Inferior parietal cortex (tissue), 1 donor: ENCODE data around the gene CTR9.

Source experiments
- DNase-seq: peaks from one replicate; pipeline ENCODE4 v3.0.0-alpha.2; 2016; ENCODE audit errors: extremely low spot score

CTR9 gene

DNA sequence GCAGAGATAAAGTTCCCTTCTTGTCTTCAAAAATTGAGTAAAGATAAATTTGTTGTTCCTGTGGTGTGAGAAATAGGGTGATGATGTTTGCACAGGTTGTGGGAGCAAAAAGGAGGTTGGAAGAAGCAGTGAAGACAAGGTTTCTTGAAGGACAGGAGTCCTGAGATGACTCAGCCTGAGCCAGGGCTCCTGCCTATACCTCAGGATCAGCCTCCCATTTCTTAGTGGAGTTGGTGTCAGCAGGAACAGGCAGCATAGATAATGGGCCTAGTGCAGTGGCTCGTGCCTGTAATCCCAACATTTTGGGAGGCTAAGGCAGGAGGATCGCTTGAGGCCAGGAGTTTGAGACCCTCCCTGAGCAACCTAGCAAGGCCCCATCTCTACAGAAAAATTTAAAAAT is 29.0 kb downstream of the CTR9 start:
- no peak for DNase-seq

DNA sequence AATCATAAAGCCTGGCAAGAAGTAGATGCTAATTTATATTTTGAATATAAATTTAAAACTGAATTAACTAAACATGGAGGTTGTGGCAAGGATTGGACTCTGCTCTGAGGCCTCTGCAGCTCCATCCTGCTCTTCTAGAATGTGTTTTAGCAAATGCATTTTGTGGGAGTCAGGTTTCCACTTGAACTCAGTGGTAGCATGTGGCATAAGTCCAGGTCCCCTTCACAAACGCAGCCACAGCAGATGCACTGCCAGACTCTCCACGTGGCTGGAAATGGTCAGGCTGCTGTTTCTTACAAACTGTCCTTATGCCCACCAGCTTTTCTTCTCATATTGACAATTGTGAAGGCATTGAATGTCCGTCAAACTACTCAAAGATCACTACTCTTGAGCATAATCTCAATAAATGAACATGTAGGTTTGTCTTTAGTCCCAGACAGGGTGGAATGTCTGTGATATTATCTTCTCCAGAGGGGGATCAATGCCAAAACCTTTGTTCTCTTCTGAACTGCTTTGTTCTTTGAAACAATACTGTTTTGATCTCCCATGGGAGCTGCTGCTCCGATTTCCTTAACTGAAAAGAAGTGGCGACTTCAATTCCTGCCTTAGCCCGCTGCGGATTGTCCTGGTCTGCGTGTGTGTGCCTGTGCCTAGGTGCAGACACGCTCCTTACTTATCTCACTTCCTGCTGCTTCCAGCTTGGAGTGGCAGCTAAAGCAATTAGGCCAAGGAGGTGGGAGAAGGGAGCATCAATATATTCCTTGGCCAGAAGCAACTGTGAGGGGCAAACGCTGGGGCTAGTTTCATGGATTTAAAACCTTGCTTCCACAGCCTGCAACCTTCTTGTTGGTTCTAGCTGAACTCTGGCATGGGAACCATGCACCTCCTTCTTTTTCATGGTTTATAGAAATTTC is 33.4 kb downstream of the CTR9 start:
- no peak for DNase-seq

DNA sequence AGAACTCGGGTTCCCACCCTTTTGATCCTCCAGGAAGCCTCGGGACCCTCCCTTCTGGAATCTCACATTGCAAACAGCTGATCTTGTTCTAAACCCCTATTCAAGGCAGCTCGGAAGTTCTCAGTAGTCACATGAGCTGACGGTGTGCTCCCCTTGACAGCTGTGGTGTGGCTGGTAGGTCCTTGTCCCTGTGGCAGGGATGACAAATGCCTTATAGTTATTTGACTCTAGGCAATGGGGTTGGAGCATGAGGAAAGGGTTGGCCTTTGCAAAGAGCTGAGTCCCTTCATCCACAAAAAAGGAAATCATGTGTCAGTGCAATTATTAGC is 34.1 kb downstream of the CTR9 start:
- DNase-seq: no peak

DNA sequence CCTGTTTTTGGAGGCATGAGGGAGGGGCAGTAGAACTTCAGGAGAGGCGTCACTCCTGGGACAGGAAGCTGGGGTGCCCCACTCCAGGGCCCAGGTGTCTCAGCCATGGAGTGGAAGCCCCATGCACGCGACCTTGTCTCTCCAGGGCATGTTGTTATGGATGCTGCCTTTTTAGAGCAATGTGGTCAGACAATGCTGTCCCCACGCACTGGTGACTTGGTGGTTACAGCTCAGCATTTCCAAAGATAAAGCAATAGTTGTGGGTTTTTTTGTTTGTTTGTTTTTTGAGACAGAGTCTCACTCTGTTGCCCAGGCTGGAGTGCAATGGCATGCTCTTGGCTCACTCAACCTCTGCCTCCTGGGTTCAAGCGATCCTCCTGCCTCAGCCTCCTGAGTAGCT is 35.4 kb downstream of the CTR9 start:
- DNase-seq: no peak

DNA sequence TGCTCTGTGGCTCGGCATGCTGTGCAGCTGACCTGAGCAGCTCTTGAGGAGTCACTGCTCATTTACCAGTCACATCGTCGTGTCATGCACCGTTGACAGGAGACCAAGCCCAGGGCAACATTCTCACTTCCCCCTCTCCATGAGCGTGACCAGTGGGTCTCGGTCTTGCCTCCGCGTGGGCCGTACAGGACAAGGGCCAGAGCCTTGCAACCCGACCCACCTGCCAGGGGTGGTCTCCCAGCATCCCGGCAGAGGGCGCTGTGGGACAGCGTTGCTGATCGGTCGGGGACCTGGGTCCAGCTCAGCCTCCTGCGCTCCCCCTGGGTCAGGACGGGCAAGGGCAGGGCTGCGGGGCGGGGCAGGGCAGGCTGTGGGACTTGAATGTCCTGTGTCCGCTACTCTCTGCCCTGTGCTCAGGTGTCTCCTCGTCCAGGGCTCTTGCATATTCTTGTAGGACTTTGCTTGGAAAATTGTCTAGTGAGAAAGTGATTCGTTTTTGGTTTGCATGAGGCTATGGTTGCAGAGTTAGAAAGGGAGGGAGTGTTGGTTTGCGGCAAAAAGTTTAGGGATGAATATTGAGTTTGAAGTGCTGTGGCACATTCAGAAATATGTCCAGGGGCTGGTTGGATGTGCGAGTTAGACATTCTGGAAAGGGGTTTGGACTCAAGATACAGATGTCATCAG is 41.5 kb downstream of the CTR9 start:
- DNase-seq: peak; percentile 73

DNA sequence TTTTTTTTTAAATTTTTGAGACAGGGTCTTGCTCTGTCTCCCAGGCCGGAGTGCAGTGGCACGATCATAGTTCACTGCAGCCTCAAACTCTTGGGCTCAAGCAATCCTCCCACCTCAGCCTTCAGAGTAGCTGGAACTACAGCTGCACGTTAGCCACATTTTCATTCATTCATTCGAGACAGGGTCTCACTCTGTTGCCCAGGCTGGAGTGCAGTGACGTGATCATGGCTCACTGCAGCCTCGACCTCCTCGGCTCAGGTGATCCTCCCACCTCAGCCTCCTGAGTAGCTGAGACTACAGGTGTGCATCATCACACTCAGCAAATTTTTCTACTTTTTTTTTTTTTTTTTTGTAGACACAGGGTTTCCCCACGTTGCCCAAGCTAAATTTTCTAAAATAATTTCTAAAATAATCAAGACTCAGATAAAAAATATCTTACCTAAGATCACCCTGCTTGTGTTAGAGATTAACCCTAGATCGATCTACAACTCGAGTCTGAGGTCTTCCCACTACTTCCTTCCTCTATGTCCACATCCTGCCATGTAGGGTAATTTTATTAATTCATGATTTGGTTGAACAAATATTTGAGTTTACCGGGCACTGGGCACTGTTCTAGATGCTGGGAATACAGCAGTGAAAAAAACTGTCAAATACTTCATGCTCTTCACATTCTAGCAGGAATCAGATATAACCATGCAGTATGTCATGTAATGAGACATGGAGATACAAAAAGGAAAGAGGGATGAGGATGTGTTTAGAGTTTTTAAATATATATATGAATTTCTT is 42.6 kb downstream of the CTR9 start:
- no peak for DNase-seq

DNA sequence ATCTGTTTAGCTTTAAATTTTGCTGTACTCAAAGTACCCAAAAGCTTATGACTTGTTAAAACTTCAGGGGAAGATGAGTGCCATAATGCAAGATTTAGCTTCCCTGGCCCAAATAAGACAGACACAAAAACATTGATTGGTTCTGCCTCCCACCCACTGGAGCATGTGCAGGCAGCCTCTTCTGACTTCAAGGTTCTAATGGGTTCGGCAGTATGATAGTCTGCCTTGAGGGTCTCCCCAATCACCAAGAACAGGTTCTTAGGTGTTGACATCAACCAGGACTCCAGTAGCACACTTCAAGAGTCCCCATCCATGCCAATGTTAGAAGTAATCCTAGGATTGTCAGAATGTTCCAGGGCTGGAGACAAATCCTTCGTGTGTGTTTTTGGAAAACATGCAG is 45.1 kb downstream of the CTR9 start:
- DNase-seq: no peak

DNA sequence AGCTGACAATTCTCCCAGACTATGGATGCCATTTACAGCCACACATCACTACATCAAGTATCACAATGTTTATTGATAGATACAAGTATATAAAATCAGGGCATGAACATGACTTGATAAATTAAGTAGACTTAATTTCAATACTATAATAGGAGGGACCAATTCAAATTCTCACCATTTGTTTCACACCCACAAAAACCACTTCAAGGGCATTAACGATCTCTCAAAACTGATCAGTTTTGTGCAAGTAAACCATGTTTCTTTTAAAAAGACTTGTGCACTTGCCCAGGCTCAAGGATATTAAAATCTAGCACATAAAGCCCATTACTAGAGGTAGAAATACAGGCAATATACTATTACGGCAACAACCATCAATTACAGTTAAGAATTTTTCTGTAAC is 46.0 kb downstream of the CTR9 start:
- DNase-seq: no peak

DNA sequence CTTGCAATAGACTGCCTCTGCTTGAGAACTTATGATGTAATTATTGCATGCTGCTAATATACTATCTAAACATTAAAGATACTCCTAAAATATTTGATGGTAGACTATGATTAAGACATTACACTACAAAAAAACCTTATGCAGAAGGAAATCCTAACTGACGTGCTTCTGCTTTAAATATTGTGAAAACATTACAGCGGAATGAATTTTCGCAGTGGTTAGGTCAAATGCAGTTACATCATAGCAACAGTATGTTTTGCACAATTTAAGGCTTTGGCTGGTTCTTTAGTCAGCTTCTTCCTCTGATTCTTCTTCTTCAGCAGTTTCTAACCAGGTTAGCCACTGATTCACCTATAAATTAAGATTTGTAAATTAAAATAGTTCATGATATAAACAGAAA is 46.5 kb downstream of the CTR9 start:
- DNase-seq: no peak

DNA sequence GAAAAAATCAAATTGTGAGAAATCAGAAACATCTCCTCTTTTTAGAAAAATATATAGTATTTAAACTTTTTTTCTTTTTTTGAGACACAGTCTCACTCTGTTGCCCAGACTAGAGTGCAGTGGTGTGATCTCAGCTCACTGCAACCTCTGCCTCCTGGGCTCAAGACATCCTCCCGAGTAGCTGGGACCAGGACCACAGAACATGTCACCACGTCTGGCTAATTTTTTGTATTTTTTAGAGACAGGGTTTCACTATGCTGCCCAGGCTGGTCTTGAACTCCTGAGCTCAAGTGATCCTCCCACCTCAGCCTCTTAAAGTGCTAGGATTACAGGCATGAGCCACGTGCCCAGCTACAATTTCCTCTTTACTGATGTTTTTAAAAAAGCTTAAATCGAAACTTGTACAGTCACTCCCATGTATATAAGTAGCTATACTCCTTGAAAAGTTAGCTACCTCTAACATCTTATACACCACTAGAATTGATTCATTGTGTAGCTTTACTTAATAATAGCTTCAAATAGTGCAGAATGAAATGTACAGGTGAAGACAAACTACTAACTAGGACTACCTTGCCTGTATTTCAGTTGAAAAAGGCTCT is 47.4 kb downstream of the CTR9 start:
- no peak for DNase-seq

DNA sequence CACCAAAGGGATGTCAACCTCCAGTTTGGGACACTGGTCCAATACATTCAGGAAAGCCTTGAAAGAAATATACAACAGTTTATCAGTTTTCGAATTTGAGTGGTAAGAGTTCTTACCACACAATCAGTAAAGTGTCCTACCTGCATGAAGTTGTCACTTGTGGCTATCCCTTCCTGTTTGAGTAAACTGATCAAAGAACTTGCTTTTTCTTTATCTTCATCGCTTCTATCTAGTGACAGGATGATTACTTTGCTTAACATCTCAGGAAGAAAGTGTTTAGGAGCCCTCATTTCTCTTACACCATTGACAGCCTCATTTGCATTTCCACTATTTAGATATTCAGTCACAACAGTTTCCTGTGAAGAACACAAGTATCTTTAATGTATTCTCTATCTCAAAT is 49.2 kb downstream of the CTR9 start:
- no peak for DNase-seq

DNA sequence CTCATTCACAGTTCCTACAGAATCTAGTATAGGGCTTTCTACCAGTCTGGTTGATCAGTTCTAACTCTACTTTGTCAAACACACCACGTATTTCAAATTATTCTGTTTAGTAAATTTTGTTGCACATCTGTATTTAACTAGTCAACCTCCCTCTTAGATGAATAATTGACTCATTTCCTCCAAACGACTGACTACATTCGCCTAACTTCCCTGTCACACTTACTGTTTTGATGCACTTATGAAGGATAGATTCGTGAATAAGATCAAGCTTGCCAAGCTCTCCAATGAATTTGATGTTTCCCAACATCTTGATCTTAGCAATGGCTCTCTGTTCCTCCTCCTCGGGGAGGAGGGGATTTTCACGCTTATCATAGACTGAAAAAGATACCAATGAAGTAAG is 52.6 kb downstream of the CTR9 start:
- no peak for DNase-seq

DNA sequence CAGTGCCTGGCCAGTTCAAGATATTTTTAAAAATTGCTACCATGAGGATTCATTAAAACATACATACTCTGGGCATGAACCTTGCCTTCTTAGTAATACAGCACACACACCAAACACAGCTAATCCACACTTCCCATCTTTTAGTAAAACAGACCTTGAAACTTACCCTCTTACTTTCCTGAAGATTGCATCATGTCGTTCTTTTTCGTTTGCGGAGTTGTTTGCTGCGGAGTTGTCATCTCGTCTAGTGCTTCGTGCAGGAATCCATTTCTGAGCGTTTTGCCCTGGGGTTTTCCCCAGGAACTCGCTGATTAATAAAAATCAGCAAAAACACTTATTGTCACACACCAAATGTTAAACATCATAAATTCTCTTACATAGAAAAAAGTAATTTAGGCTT is 54.7 kb downstream of the CTR9 start:
- DNase-seq: no peak

DNA sequence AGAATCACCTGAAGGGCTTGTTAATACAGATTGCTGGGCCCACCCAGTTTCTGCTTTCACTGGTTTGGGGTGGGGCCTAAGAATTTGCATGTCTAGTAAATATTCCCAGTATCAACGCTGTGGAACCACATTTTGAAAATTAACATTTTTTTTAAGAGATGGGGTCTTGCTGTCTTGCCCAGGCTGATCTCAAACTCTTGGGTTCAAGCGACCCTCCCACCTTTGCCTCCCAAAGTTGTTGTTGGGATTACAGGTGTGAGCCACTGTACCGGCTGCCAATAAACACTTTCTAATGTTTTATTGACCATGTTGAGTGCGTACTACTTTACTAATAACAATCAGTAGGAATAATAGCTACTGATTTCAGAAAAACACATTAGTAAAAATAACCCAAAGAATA is 55.2 kb downstream of the CTR9 start:
- DNase-seq: no peak

DNA sequence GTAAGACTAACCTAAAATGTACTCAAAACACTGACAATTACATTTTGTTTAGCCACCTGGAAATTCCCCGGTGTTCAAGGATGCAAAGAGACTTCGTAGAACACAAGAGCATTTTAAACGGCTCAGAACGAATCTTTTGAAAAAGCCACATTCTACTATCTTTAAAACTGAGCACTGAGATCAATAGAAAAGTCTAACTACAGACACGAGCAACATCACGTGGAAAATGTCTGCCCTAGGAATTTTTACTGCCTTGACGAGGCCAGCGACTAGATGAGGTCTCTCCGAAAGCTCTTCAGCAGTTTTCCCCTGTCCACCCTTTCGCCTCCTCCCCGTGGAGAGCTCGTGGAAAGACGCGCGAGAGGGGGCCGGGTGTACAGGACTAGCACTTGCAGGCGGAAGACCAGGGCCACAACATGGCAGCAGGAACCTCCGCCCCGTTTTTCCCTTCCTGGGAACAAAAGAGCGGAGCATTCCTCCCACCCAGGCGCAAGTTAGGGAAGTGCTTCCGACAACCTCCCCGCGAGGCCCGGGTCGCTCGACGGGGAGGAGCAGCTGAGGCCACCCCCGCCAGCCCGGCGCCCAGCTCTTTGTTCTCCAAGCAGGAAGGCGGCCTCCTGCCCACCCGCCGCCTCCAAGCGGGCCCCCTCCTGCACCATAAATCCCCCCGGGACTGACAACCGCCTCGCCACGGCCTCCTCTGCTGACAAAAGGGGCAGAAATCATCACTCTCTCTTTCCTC is 56.6 kb downstream of the CTR9 start:
- DNase-seq: peak; percentile 39

DNA sequence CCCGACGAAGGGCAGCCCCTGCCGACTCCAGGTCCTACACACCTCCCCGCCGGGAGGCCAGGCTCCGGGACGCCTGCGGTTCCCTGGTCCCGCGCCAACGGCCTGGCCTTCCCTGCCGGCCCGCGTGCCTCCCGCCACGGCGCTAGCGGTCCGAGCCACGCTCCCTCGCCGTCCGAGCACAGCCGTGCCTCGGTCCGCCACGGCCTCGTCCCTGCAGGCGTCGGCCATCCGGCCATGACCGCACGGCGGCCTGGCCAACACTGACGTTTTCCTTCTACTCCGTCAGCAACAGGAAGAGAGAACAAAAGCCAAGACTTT is 57.1 kb downstream of the CTR9 start:
- no peak for DNase-seq

DNA sequence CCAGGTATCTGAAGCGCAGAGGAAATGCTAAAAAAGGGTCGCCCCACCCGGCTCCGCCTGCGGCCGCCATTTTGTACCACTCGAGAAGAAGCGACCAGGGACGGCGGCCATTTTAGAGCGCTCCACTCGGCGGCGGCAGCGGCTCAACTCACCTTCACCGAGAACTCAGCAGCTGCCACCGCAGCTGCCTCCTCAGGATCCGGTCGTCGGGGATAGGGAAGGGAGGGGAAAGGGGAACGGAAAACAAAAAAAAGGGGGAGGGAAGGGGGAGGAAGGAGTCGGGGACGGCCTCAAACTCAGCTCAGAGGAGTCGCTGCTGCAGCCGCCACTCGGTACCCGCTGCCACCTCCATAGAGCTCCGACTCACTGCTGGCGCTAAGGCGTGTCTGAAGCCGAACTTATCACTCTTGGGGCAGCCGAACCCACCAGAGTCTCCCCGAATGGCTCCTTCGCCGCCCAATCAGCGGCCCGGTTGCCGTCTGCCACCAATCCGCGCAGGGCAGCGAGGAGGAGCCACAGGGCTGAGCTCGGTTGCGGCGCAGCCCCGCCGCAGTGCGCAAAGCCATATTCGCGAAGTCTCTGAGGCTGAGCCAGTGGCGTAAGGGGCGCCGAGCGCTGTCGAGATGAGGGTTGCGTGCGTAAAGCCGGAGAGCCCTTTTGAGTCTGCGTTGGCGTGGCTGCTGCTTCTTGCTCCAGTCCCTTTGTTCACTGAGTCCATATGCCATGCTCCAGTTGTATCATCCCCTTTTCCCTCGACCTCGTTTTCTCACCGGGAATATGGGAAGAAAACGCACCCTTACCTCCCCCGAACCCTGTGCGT is 57.7 kb downstream of the CTR9 start, which contains the start of gene EIF4G2:
Gene EIF4G2 (minus strand): TSS at position 374 of the 820 bp plus-strand sequence.
- peak; percentile 99 for DNase-seq

DNA sequence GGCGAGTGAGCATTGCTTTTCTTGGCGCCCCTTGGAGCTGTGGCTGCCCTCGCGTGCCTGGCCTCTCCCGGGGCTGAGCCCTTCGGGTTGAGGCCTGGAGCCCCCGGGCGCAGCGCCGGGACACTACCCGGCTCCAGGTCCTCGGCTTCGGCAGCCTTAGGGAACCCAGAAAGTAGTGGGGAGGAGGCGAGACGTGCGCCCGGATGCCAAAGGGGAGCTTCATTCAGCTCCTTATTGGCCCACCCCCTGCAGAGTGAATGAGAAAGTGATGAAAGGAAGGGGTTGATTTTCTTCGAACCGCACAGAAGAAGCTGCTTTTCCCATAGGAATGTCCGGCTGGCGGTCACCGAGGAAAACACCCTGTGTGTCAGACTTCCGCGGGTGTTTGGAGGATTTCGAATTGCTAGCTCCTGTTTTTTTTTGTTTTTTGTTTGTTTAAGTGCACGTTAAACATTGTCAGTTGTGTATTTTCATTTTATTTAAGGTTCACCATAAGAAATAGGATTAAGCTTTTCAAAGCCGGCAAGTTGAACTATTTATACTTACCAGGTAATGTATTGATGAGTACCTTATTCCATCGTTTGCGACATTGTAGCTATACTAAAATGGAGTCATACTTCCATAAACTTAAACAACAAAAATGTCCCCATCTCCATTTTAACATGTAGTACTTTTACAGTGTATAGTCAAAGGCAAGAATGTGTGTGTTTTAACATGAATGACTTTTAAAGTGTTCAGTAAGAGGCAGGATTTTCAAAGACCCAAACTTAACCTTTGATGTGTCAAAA is 58.5 kb downstream of the CTR9 start:
- DNase-seq: peak; percentile 40

DNA sequence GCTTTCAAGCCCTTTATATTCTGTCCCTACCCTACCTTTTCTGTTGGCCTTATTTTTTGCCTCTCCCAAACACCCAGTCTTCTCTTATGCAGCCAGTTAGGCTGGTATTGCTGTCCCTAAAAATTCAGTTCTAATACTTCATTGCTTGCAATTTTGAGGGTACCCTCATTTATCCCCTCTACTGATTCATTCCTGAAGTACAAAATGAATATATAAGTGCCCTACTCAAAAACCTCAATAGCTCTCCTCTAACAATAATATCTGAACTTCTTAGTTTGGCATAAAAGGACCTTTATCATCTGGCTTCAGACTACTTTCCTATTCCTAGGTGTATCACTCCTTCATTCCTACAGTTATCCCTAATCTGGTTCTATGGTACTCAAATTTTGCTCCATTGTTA is 62.9 kb downstream of the CTR9 start:
- DNase-seq: no peak

DNA sequence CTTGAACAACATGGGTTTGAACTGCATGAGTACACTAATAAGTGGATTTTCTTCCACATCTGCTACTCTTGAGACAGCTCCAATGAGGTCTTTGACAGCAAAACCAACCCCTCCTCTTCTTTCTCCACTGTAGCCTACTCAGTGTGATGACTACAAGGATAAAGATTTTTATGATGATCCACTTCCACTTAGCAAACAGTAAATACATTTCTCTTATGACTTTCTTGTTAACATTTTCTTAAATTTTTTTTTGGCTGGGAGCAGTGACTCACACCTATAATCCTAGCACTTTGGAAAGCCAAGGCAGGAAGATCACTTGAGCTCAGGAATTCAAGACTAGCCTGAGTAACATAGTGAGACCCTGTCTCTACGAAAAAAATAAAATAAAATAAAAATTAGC is 67.5 kb downstream of the CTR9 start:
- no peak for DNase-seq
